ELF-1 (cell line): ENCODE results near the gene CYTH1.
A peak's percentile ranks its signal among the peaks of the same experiment; 100 is the strongest.

Experiments used
- DNase-seq: peaks from one replicate; pipeline ENCODE4 v3.0.0-alpha.2; 2016; ENCODE audit warnings: low read depth, low spot score

CYTH1 gene

GRCh38 chr17:78736526-78737079 is 45.5 kb downstream of the CYTH1 start:
- peak; percentile 75 for DNase-seq

- no peak for DNase-seq
These were observed 46.1 kb downstream of the CYTH1 start for GRCh38 chr17:78735832-78736525.

GRCh38 chr17:78734793-78735641 is 47.1 kb downstream of the CYTH1 start:
- no peak for DNase-seq

GRCh38 chr17:78732354-78732753 is 49.7 kb downstream of the CYTH1 start:
- no peak for DNase-seq

GRCh38 chr17:78731904-78732303 is 50.2 kb downstream of the CYTH1 start:
- no peak for DNase-seq

GRCh38 chr17:78729641-78730040 is 52.4 kb downstream of the CYTH1 start:
- DNase-seq: no peak

- no peak for DNase-seq
These were observed 53.6 kb downstream of the CYTH1 start for GRCh38 chr17:78728495-78728894.

GRCh38 chr17:78727476-78728229 is 54.4 kb downstream of the CYTH1 start:
- no peak for DNase-seq

- no peak for DNase-seq
These were observed 55.0 kb downstream of the CYTH1 start for GRCh38 chr17:78727057-78727456.

- DNase-seq: no peak
These were observed 55.6 kb downstream of the CYTH1 start for GRCh38 chr17:78726513-78726912.

- no peak for DNase-seq
These were observed 56.5 kb downstream of the CYTH1 start for GRCh38 chr17:78725448-78726021.

- DNase-seq: no peak
These were observed 57.1 kb downstream of the CYTH1 start for GRCh38 chr17:78724999-78725398.

GRCh38 chr17:78724544-78724943 is 57.5 kb downstream of the CYTH1 start:
- DNase-seq: peak; percentile 68

GRCh38 chr17:78723957-78724356 is 58.1 kb downstream of the CYTH1 start:
- no peak for DNase-seq

GRCh38 chr17:78723001-78723796 is 58.9 kb downstream of the CYTH1 start:
- DNase-seq: peak; percentile 89

GRCh38 chr17:78722246-78722761 is 59.8 kb downstream of the CYTH1 start:
- no peak for DNase-seq

- no peak for DNase-seq
These were observed 62.3 kb downstream of the CYTH1 start for GRCh38 chr17:78719630-78720298.

- DNase-seq: no peak
These were observed 63.4 kb downstream of the CYTH1 start for GRCh38 chr17:78718575-78719208.

GRCh38 chr17:78717431-78717980 is 64.6 kb downstream of the CYTH1 start:
- DNase-seq: no peak
